Measurements from ENCODE around the gene GPR156. TPM values are rescaled to one million over a fixed set of nuclear protein-coding genes. Genes with fewer than 3 reads are reported as not detected.
"Not testable (repeated sequence)": the region's sequence is repeated elsewhere in the genome, so short reads cannot be mapped to it uniquely, and the experiment has no call there.

GPR156 gene
- total RNA-seq, 6 donors from 2014 or later: 0.20 to 1.0 (median 0.24) TPM; not detected in 1

GRCh38 chr3:120160050-120160449, 125.0 kb downstream of the GPR156 start:
- TF ChIP-seq CTCF (IDR thresholded peaks at IDR 0.05): no peak
- no peak for TF ChIP-seq POLR2A (IDR thresholded peaks at IDR 0.05)
- TF ChIP-seq POLR2AphosphoS5 (IDR thresholded peaks at IDR 0.05): peak; percentile 55 to 63
- peak in 1 of 4 donors; percentile 65 for TF ChIP-seq EP300 (IDR thresholded peaks at IDR 0.05)
- DNase-seq: peak in 1 of 2 donors; percentile 86
- Histone ChIP-seq H3K9me3 (peaks cover 0 to 4% (median 3%) of the 10 kb centered on the region in 4 donors), H3K4me1 (peaks cover 6 to 35% (median 17%) of the 10 kb centered on the region in 4 donors), H3K27me3 (no peaks in the 10 kb centered on the region), H3K4me3 (no peak overlapping the region), H3K27ac (peak overlapping the region; percentile 23 to 64 (median 40)), H3K36me3 (no peaks in the 10 kb centered on the region)
- ATAC-seq (ENCODE audit: low FRiP score in 2 of 2): peak; percentile 86 to 93
- WGBS, 2 donors: 29 to 36% methylated on average over 1 of the region's 1 CpG

- TF ChIP-seq POLR2A (IDR thresholded peaks at IDR 0.05): no peak
- TF ChIP-seq EP300 (IDR thresholded peaks at IDR 0.05): no peak
- TF ChIP-seq POLR2AphosphoS5 (IDR thresholded peaks at IDR 0.05): no peak
- 92 to 96% methylated on average over 4 to 5 of the region's 5 CpGs for WGBS, 2 donors
- Histone ChIP-seq H3K27me3 (no peaks in the 10 kb centered on the region), H3K36me3 (no peaks in the 10 kb centered on the region), H3K27ac (peak overlapping the region in 2 of 4 donors; percentile 12 to 19), H3K4me3 (no peak overlapping the region), H3K4me1 (peaks cover 6 to 36% (median 16%) of the 10 kb centered on the region in 4 donors), H3K9me3 (peaks cover 0 to 10% (median 9%) of the 10 kb centered on the region in 4 donors)
- ATAC-seq (ENCODE audit: low FRiP score in 2 of 2): no peak
- no peak for DNase-seq
Measured at GRCh38 chr3:120157681-120158080, 127.3 kb downstream of the GPR156 start.

GRCh38 chr3:120157113-120157512, 127.9 kb downstream of the GPR156 start:
- Histone ChIP-seq H3K36me3 (no peaks in the 10 kb centered on the region), H3K4me1 (peaks cover 6 to 30% (median 14%) of the 10 kb centered on the region in 4 donors), H3K4me3 (no peak overlapping the region), H3K27me3 (no peaks in the 10 kb centered on the region), H3K27ac (peak overlapping the region in 2 of 4 donors; percentile 12 to 19), H3K9me3 (peaks cover 0 to 10% (median 9%) of the 10 kb centered on the region in 4 donors)
- TF ChIP-seq CTCF (IDR thresholded peaks at IDR 0.05): no peak
- TF ChIP-seq POLR2AphosphoS5 (IDR thresholded peaks at IDR 0.05): no peak
- no peak for TF ChIP-seq EP300 (IDR thresholded peaks at IDR 0.05)
- TF ChIP-seq POLR2A (IDR thresholded peaks at IDR 0.05): no peak
- no peak for DNase-seq
- ATAC-seq (ENCODE audit: low FRiP score in 2 of 2): peak; percentile 14 to 32
- WGBS, 2 donors: 49 to 65% methylated on average over 3 of the region's 3 CpGs

GRCh38 chr3:120156699-120157098, 128.3 kb downstream of the GPR156 start:
- TF ChIP-seq EP300 (IDR thresholded peaks at IDR 0.05): no peak
- TF ChIP-seq POLR2AphosphoS5 (IDR thresholded peaks at IDR 0.05): no peak
- no peak for TF ChIP-seq POLR2A (IDR thresholded peaks at IDR 0.05)
- no peak for TF ChIP-seq CTCF (IDR thresholded peaks at IDR 0.05)
- DNase-seq: no peak
- no peak overlapping the region for H3K27ac ChIP-seq
- no peak for ATAC-seq (ENCODE audit: low FRiP score in 2 of 2)
- H3K4me1 ChIP-seq: peaks cover 6 to 26% (median 12%) of the 10 kb centered on the region in 4 donors
- no peaks in the 10 kb centered on the region for H3K36me3 ChIP-seq
- no peak overlapping the region for H3K4me3 ChIP-seq
- H3K27me3 ChIP-seq: no peaks in the 10 kb centered on the region
- H3K9me3 ChIP-seq: peaks cover 0 to 10% (median 9%) of the 10 kb centered on the region in 4 donors

- peaks cover 0 to 10% (median 9%) of the 10 kb centered on the region in 4 donors for H3K9me3 ChIP-seq
- peaks cover 4 to 17% (median 10%) of the 10 kb centered on the region in 4 donors for H3K4me1 ChIP-seq
- not testable (repeated sequence) for ATAC-seq (ENCODE audit: low FRiP score in 2 of 2); DNase-seq; H3K27me3 ChIP-seq; H3K4me3 ChIP-seq; H3K27ac ChIP-seq; H3K36me3 ChIP-seq
- 77 to 80% methylated on average over 3 of the region's 3 CpGs for WGBS, 2 donors
Measured at GRCh38 chr3:120155694-120156093, 129.3 kb downstream of the GPR156 start.

GRCh38 chr3:120155108-120155507, 129.9 kb downstream of the GPR156 start:
- Histone ChIP-seq H3K36me3 (no peaks in the 10 kb centered on the region), H3K27me3 (no peaks in the 10 kb centered on the region), H3K4me3 (no peak overlapping the region), H3K9me3 (peaks cover 0 to 10% (median 9%) of the 10 kb centered on the region in 4 donors), H3K27ac (no peak overlapping the region), H3K4me1 (peaks cover 0 to 11% (median 6%) of the 10 kb centered on the region in 4 donors)
- no peak for TF ChIP-seq CTCF (IDR thresholded peaks at IDR 0.05)
- TF ChIP-seq POLR2A (IDR thresholded peaks at IDR 0.05): no peak
- no peak for TF ChIP-seq POLR2AphosphoS5 (IDR thresholded peaks at IDR 0.05)
- no peak for TF ChIP-seq EP300 (IDR thresholded peaks at IDR 0.05)
- ATAC-seq (ENCODE audit: low FRiP score in 2 of 2) (no peak), DNase-seq (no peak)

All from upper lobe of left lung (tissue), 6 donors.